Uterus (tissue), 4 donors: ENCODE results near the gene GNE. TPM values are rescaled to one million over a fixed set of nuclear protein-coding genes. Genes with fewer than 3 reads are reported as not detected.
"Not testable (repeated sequence)": the region's sequence is repeated elsewhere in the genome, so short reads cannot be mapped to it uniquely, and the experiment has no call there.

Source experiments
- DNase-seq, 2 donors: peaks; one replicate each; pipeline ENCODE4 v3.0.0-alpha.2; 2019 to 2020
- H3K27ac ChIP-seq, 2 donors: fragments of 200-600 bp; sonication (generic); 1 replicate in 1 of 2; 2 replicates in 1 of 2; pipeline ENCODE4 v1.5.1; 2016 to 2018
- H3K27me3 ChIP-seq, 2 donors: fragments of 200-600 bp; sonication (generic); one replicate each; pipeline ENCODE4 v1.5.1; 2018 to 2019; ENCODE audit warnings: control low read depth in 1 of 2
- H3K36me3 ChIP-seq, 2 donors: fragments of 200-600 bp; sonication (generic); one replicate each; pipeline ENCODE4 v1.5.1; 2019; ENCODE audit warnings: control low read depth in 1 of 2
- H3K4me1 ChIP-seq, 2 donors: fragments of 200-600 bp; sonication (generic); one replicate each; pipeline ENCODE4 v1.5.1; 2018 to 2019; ENCODE audit warnings: control low read depth in 1 of 2
- H3K4me3 ChIP-seq, 2 donors: fragments of 200-600 bp; sonication (generic); 1 replicate in 1 of 2; 2 replicates in 1 of 2; pipeline ENCODE4 v1.5.1; 2018 to 2019; ENCODE audit warnings: mild to moderate bottlenecking in 1 of 2
- H3K9me3 ChIP-seq, 2 donors: fragments of 200-600 bp; sonication (generic); one replicate each; pipeline ENCODE4 v1.5.1; 2019; ENCODE audit warnings: control low read depth in 1 of 2
- CTCF ChIP-seq, 4 experiments: fragments of 200-600 bp in 2 of 4; fragments of 450-650 bp in 2 of 4; sonication (generic) in 2 of 4; IDR thresholded peaks; one replicate each; pipeline ENCODE4 v1.5.1; 2016 to 2019; ENCODE audit warnings: antibody characterized with exemption in 4 of 4, mild to moderate bottlenecking in 2 of 4, moderate library complexity in 1 of 4
- POLR2A ChIP-seq, 2 donors: fragments of 450-650 bp; IDR thresholded peaks; one replicate each; pipeline ENCODE4 v1.6.1; 2016; ENCODE audit warnings: antibody characterized with exemption in 2 of 2, mild to moderate bottlenecking in 1 of 2, moderate library complexity in 1 of 2
- intact Hi-C: fragments of 100-400 bp; cut with DNase I; formaldehyde crosslinking; loops from one replicate; pipeline ENCODE4 v1.15.1; 2023; ENCODE audit warnings: low total_unique reads
- total RNA-seq, 4 donors: library from RNA; depleted of rRNA in 3 of 4; stranded (reverse); fragments of >200 nt in 3 of 4; gene quantifications; one replicate each; pipeline versions ENCODE4 v1.1.0 to v1.2.4, GENCODE V29; 2014 to 2023
- donor health status: DM: yes; HTN: yes; CAD: no.

Gene GNE
- total RNA-seq, 4 donors from 2014 or later, result 10.3 to 42.2 (median 30.0) TPM

DNA sequence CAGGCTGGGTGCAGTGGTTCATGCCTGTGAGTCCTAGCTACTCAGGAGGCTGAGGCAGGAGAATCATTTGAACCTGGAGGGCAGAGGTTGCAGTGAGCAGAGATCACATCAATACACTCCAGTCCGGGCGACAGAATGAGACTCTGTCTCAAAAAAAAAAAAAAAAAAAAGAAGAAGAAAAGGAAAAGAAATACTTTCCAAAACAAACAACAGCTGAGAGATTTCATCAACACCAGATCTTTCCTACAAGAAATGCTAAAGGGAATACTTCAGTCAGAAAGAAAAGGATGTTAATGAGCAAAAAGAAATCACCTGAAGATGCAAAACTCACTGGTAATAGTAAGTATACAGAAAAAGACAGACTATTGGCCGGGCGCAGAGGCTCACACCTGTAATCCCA lies 80.7 kb downstream of the GNE start:
- intact Hi-C loops, result no loop called here

GRCh38 chr9:36176496-36176895 lies 81.8 kb downstream of the GNE start:
- H3K4me3 ChIP-seq, intact Hi-C loops, H3K27me3 ChIP-seq, H3K27ac ChIP-seq, H3K4me1 ChIP-seq, H3K9me3 ChIP-seq, H3K36me3 ChIP-seq, DNase-seq: not testable (repeated sequence)

More for the DNA sequence above, 80.7 kb downstream of the GNE start:
- H3K9me3 ChIP-seq, result no peaks in the 10 kb centered on the region
- H3K27ac ChIP-seq, result no peak overlapping the region
- H3K36me3 ChIP-seq, result no peaks in the 10 kb centered on the region
- no peaks in the 10 kb centered on the region for H3K4me1 ChIP-seq
- H3K4me3 ChIP-seq, result no peak overlapping the region
- H3K27me3 ChIP-seq, result no peaks in the 10 kb centered on the region
- no peak for TF ChIP-seq POLR2A (IDR thresholded peaks at IDR 0.05)
- TF ChIP-seq CTCF (IDR thresholded peaks at IDR 0.05), result no peak
- no peak for DNase-seq

DNA sequence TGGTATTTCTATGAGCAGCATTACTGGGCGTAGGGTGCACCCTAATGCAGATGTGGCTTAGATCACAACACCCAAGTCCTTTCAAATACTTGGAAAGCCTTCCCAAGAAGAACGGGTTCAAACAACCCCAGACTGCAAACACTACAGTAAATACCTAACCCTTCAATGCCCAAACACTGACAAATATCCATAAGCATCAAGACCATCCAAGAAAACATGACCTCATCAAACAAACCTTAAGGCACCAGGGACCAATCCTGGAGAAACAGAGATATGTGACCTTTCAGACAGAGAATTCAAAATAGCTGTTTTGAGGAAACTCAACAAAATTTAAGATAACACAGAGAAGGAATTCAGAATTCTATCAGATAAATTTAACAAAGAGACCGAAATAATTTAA lies 83.0 kb downstream of the GNE start:
- intact Hi-C loops, H3K36me3 ChIP-seq, H3K4me3 ChIP-seq, H3K27me3 ChIP-seq, H3K27ac ChIP-seq, H3K9me3 ChIP-seq, DNase-seq, H3K4me1 ChIP-seq: not testable (repeated sequence)

DNA sequence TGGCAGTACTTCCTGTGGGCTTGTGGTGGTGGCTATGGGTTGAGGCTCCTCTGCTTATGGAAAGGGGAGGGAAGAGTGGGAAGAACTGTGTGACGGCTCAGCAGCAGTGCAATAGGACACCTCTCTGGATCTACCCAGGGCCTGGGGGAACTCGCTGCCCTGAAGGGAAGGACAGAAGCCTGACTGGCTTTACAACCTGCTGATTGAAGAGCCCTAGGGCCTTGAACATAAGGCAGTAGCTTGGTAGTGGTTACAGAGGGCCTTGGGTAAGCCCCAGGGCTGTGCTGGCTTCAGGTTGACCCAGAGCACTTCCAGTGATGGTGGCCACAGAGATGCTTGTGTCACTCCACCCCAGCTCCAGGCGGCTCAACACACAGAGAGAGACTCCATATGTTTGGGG lies 83.5 kb downstream of the GNE start:
- Histone ChIP-seq H3K9me3 (no peaks in the 10 kb centered on the region), H3K4me1 (no peaks in the 10 kb centered on the region), H3K27me3 (no peaks in the 10 kb centered on the region), H3K27ac (no peak overlapping the region), H3K36me3 (no peaks in the 10 kb centered on the region), H3K4me3 (no peak overlapping the region)
- TF ChIP-seq POLR2A (IDR thresholded peaks at IDR 0.05), result no peak
- no peak for TF ChIP-seq CTCF (IDR thresholded peaks at IDR 0.05)
- no peak for DNase-seq
- intact Hi-C loops, result no loop called here

DNA sequence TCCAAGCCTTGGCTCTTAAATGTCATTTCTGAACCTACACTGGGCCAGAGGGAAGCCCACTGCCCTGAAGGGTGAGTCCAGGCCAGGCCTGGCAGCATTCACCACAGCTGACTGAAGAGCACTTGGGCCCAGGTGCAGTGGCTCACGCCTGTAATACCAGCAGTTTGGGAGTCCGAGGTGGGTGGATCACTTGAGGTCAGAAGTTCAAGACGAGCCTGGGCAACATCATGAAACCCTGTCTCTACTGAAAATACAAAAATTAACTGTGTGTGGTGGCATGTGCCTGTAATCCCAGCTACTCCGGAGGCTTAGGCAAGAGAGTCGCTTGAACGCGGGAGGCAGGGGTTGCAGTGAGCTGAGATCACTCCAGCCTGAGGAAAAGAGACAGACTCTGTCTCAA lies 84.0 kb downstream of the GNE start:
- Histone ChIP-seq H3K9me3 (no peaks in the 10 kb centered on the region), H3K4me3 (no peak overlapping the region), H3K27me3 (no peaks in the 10 kb centered on the region), H3K4me1 (no peaks in the 10 kb centered on the region), H3K27ac (no peak overlapping the region), H3K36me3 (no peaks in the 10 kb centered on the region)
- intact Hi-C loops, result no loop called here
- DNase-seq, result no peak
- TF ChIP-seq CTCF (IDR thresholded peaks at IDR 0.05) (no peak), POLR2A (IDR thresholded peaks at IDR 0.05) (no peak)

DNA sequence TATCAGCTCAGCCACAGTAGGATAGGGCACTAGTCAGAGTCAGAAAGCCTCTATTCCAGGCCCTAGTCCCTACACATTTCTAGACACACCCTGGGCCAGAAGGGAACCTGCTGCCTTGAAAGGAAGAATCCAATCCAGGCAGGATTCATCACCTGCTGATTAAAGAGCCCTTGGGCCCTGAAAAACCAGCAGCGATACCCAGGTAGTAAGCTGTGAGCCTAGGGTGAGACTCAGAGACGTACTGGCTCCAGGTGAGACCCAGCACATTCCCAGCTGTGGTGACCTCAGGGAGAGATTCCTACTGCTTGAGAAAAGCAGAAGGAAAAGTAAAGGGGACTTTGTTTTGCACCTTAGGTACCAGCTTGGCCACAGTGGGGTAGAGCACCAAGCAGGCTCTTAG lies 84.4 kb downstream of the GNE start:
- Histone ChIP-seq H3K4me1 (no peaks in the 10 kb centered on the region), H3K9me3 (no peaks in the 10 kb centered on the region), H3K27me3 (no peaks in the 10 kb centered on the region), H3K4me3 (no peak overlapping the region), H3K27ac (no peak overlapping the region), H3K36me3 (no peaks in the 10 kb centered on the region)
- TF ChIP-seq POLR2A (IDR thresholded peaks at IDR 0.05) (no peak), CTCF (IDR thresholded peaks at IDR 0.05) (no peak)
- DNase-seq, result no peak
- intact Hi-C loops, result no loop called here
